ENCODE measurements around the gene CMTM4. TPM values are rescaled to one million over a fixed set of nuclear protein-coding genes. Genes with fewer than 3 reads are reported as not detected.

The CMTM4 gene
- total RNA-seq, 1 experiment from 2014 or later = 77.8 TPM

DNA sequence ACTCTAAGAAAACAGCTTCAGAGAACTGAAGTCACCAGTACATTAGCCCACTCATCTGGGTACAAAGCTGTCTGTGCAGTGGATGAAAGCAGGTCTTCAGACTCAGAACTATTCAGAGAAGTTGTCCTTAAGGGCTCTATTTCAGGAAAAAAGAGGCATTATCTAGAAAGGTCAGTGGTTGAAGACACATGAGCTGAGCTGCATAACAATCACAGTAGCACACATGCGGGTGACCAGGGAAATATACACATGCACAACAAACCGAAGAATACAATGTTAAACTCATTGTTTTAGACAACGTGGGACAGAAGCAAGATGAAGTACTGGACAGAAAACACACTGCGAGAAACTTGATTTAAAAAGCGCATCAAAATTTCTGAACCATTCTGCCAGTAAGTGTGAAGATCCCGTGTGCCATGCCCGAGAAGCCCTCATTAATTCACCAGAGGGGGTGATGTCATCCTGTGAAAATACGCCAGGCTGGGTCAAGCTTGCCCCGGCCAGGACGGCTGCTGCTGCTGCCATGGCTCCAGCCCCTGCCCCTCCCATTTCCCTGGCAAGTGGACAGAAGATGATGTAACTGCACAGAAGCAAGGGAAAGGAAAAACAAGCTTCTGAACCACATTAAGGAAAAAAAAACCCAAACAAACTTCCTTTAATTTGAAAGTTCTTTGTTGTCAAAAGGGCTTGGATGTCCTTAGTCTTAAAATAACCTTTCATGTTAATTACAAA is 44.8 kb upstream of the CMTM4 start (continued):
- TF ChIP-seq ZNF274 (IDR thresholded peaks at IDR 0.05; ENCODE audit: low read depth, low read length) (no peak), TCF7L2 (IDR thresholded peaks at IDR 0.05; ENCODE audit: borderline replicate concordance, extremely low read depth, insufficient read depth, insufficient read length) (no peak), FOSL1 (IDR thresholded peaks at IDR 0.05; ENCODE audit: low read depth) (no peak), POLR2AphosphoS5 (IDR thresholded peaks at IDR 0.05; ENCODE audit: low read depth, low read length) (peak; percentile 28; the same call in 1 of the 2 replicates)
- TF ChIP-seq, protein P1, sequence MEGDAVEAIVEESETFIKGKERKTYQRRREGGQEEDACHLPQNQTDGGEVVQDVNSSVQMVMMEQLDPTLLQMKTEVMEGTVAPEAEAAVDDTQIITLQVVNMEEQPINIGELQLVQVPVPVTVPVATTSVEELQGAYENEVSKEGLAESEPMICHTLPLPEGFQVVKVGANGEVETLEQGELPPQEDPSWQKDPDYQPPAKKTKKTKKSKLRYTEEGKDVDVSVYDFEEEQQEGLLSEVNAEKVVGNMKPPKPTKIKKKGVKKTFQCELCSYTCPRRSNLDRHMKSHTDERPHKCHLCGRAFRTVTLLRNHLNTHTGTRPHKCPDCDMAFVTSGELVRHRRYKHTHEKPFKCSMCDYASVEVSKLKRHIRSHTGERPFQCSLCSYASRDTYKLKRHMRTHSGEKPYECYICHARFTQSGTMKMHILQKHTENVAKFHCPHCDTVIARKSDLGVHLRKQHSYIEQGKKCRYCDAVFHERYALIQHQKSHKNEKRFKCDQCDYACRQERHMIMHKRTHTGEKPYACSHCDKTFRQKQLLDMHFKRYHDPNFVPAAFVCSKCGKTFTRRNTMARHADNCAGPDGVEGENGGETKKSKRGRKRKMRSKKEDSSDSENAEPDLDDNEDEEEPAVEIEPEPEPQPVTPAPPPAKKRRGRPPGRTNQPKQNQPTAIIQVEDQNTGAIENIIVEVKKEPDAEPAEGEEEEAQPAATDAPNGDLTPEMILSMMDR (IDR thresholded peaks at IDR 0.05 in 2 of 3, conservative IDR thresholded peaks at IDR 0.05 in 1 of 3; ENCODE audit: borderline replicate concordance in 1 of 3, insufficient read depth in 1 of 3, low read depth in 2 of 3, low read length in 2 of 3) = no peak

DNA sequence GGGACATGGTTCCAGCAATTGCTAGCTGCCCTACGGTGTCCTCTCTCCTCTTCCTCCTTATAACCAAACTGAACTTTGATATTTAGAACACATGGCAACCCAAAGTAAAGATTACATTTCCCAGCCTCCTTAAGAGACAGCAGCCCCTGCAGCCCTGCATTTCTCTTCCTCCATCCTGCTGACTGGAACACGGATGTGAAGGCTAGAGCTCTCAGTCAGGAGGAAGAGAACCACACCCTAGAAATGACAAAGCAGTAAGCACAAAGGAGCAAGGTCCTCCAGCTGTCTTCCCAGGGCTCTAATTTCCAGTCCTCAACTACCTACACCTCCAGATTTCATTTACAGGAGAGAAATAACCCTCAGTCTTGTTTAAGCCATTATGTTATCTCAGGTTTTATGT is 44.0 kb upstream of the CMTM4 start:
- no peaks in the 10 kb centered on the region for H3K27me3 ChIP-seq (ENCODE audit: insufficient read depth, low read length)
- intact Hi-C loops (cut with micrococcal nuclease) = loop anchor here (5.0 kb wide), 2 partner anchors 127 to 333 kb away; no protein-coding TSS in a partner anchor
- peaks cover 72% of the 10 kb centered on the region for H3K79me2 ChIP-seq (ENCODE audit: insufficient read depth, low read length)
- H3K36me3 ChIP-seq (ENCODE audit: control insufficient read depth in 1 of 2, insufficient read depth in 2 of 2, low read length in 2 of 2) = peaks cover 32 to 36% of the 10 kb centered on the region in 2 experiments; a peak in 3 of 4 replicates
- DNase-seq (ENCODE audit: low read depth, low spot score) (no peak), ATAC-seq (0 out of 2 replicates have a peak, but pooled peaks have one; percentile 23)
- peaks cover 32 to 43% of the 10 kb centered on the region in 2 experiments for H3K4me1 ChIP-seq (ENCODE audit: control insufficient read depth in 1 of 2, insufficient read depth in 2 of 2, low read length in 2 of 2)
- no peaks in the 10 kb centered on the region for H3K9me2 ChIP-seq (ENCODE audit: insufficient read depth)
- POLR2A ChIA-PET = no interaction called here
- BruUV-seq (replicated peaks) = no TSS peak
- CTCF ChIA-PET = interaction anchor here (0.6 to 3.2 kb wide), 18 partner anchors 8 to 334 kb away, joined by 3 to 22 read pairs (median 4); partner anchors contain the start of genes DYNC1LI2 and NAE1
- RAD21 ChIA-PET (ENCODE audit: low non-redundant PET in 1 of 2, low total read pairs in 2 of 2, uncharacterized antibody in 2 of 2, unreplicated experiment in 2 of 2) = interaction anchor here (0.6 to 1.0 kb wide), 2 partner anchors 74 to 132 kb away, joined by 3 to 4 read pairs; no protein-coding TSS in a partner anchor
- TF ChIP-seq EGR1 (IDR thresholded peaks at IDR 0.05; ENCODE audit: low read depth) (no peak), SP1 (IDR thresholded peaks at IDR 0.05; ENCODE audit: low read depth) (0 out of 2 replicates have a peak, but pooled peaks have one; percentile 16)
- H3K4me2 ChIP-seq (ENCODE audit: low read length) = peak overlapping the region; percentile 30
- peak overlapping the region; percentile 34; the same call in 1 of the 2 replicates for H3K27ac ChIP-seq (ENCODE audit: low read depth, low read length)
- peaks cover 5% of the 10 kb centered on the region for H4K20me1 ChIP-seq (ENCODE audit: insufficient read depth)
- no peak overlapping the region for H3K4me3 ChIP-seq (replicated peaks in 1 of 2; ENCODE audit: low read depth in 1 of 2, low read length in 2 of 2)
- H3K9me3 ChIP-seq (ENCODE audit: control insufficient read depth in 1 of 2, insufficient read depth in 1 of 2, low read depth in 1 of 2, low read length in 2 of 2) = no peaks in the 10 kb centered on the region
- no peak overlapping the region for H3K9ac ChIP-seq (ENCODE audit: low read length)
- H2AFZ ChIP-seq (ENCODE audit: low read depth, low read length, poor library complexity, severe bottlenecking) = no peak overlapping the region

Data from HCT116 (cell line).